Measurements from ENCODE around the gene BAHCC1.
A peak's percentile ranks its signal among the peaks of the same experiment; 100 is the strongest.
"Not testable (repeated sequence)": the region's sequence is repeated elsewhere in the genome, so short reads cannot be mapped to it uniquely, and the experiment has no call there.

Gene BAHCC1

GRCh38 chr17:81414756-81415516 is 19.7 kb downstream of the BAHCC1 start:
- no peak for DNase-seq

- DNase-seq = no peak
Observed at GRCh38 chr17:81415681-81416080, 20.4 kb downstream of the BAHCC1 start.

GRCh38 chr17:81416612-81417011 is 21.4 kb downstream of the BAHCC1 start:
- no peak for DNase-seq

- DNase-seq = no peak
Observed at GRCh38 chr17:81417049-81417878, 22.0 kb downstream of the BAHCC1 start.

DNA sequence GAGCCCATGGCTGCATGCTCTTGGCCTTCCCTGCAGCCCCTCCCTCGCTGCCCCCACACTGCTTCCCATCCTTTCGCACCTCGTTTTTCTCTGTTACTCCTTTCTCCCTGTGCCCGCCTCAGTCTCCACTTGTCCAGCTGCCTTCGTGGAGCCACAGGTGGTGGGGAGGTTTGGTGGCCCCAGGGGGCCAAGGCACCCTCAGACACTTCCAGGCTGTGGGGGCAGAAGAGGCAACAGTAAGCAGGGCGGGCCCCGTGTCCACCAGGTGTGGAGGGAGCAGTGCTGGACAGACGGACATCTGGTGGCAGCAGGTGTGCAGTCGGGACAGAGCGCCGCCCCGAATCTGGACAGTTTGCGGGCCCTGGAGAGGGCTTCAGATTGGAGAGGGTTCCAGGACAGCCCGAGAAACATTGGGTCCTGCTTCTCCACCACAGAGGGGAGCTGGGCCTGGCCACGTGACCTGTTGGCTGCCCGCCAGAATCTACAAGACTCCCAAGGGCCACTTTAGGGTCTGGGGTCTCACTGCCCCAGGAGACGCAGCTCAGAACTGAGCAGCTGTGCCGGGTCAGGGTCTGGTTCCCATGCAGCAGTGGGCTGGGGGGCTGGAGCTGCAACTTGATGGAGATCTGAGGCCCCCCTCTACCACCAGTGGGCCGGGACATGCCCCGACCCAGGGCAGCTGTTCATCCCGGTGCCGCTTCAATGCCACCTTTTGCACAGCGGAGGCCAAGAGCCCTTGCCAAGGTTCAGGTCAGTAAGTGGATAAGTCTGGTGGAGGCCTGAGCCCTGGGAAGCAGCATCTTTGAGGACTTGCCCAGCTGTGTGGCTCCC is 22.8 kb downstream of the BAHCC1 start:
- no peak for DNase-seq

GRCh38 chr17:81418710-81419318 is 23.6 kb downstream of the BAHCC1 start:
- DNase-seq = no peak

DNA sequence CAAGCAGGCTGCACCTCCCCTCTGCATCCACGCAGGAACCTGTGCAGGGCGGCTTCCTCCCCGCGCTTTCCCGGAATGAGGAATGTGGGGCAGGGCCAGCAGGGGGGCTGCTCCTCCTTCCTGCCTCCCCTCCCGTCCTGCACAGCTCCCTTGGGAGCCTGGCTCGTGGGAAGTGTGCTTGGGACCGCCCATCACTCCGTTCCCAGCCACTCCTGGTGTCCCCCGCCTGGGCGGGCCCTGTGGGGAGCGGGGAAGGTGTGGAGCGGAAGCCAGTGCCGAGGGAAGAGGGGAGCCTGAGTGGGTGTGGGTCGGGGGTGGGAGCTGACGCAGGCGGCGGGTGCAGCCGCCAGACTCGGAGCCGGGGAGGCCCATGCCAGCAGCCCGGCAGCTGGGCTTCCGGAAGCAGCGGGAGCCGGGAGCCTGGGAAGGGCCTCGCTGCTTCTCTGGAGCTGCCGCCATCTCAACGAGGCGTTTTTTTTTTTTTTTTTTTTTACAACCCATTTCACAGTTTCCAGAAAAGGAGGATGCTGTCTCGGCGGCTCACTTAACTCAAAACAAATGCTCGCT is 24.1 kb downstream of the BAHCC1 start:
- peak; percentile 91 for DNase-seq

DNA sequence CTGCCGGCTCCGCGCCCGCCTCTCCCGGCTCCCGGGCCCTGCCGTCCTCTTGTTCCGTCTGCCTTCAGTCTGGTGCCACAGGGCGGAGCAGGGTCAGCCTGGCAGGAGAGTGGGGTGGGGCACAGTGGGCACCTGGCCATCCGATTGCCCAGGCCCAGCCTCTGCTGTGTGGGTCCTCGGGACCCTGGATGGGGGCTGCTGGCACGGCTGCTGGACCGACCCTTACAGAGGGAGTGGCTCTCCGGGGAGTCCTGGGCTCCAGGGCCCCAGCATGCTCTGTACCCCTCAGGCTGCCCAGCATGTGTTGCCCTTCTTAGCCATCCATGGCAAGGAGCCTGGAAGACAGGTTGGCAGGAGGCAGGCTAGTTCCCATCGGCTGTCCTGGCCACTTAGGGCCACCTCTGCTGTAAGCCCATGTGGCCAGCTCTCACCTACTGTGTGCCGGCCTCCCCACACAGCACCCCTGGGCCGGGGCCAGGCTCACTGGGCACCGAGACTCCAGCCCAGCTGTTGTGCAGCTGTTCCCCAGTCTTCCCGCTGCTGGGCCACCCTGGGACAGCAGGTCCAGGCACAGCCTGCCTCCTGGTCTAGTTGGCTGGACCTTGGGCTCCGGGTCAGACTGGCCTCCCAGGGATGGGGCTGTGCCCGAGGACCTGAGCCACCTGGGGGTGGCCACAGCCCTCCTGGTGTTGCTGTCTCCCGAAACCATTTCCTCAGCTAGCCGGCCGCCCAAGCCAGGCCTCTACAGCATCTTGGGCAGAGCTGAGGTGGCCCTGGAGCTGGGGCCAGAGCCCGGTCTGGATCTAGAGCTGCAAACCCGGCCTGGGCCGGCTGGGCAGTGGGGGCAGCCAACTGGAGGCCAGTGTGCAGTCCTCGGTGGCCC is 24.9 kb downstream of the BAHCC1 start:
- DNase-seq = peak; percentile 73

DNA sequence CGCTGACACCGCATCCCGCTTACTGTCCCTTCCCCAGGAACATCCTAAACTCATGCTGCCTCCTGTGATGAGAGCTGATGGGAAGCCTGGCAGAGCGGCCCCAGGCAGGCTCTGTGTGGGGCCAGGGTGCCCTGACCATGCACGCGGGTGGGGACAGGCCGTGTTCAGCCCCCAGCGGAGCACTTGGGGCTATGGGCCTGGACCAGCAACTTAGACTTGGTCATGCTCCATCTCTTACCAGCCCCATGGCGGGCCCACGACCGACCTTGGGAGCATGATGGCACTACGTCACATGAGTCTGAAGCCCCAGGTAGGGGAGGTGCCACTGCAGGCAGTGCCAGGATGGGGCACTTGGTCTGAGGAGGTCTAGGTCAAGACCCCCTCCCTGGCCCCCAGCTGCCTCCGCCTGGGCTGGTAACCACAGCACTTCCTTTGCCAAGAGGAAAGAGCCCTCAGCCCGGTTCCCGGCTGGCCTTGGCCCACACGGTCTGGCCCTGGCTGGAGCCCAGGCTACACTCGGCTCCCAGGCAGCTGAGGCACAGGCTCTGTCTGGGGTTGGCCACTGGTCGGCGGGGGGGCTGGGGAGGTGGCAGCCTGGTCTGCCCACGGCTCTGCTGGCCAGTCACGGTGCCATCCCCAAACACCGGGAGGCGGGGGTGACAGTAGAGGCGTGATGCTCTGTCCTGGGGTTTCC is 25.7 kb downstream of the BAHCC1 start:
- DNase-seq = peak; percentile 79

GRCh38 chr17:81422776-81423697 is 27.8 kb downstream of the BAHCC1 start:
- DNase-seq = peak; percentile 84

- no peak for DNase-seq
Observed at GRCh38 chr17:81423698-81424071, 28.4 kb downstream of the BAHCC1 start.

GRCh38 chr17:81424151-81425017 is 29.1 kb downstream of the BAHCC1 start:
- DNase-seq = no peak

GRCh38 chr17:81425041-81425440 is 29.8 kb downstream of the BAHCC1 start:
- DNase-seq = not testable (repeated sequence)

- not testable (repeated sequence) for DNase-seq
Observed at GRCh38 chr17:81425716-81426392, 30.6 kb downstream of the BAHCC1 start.

DNA sequence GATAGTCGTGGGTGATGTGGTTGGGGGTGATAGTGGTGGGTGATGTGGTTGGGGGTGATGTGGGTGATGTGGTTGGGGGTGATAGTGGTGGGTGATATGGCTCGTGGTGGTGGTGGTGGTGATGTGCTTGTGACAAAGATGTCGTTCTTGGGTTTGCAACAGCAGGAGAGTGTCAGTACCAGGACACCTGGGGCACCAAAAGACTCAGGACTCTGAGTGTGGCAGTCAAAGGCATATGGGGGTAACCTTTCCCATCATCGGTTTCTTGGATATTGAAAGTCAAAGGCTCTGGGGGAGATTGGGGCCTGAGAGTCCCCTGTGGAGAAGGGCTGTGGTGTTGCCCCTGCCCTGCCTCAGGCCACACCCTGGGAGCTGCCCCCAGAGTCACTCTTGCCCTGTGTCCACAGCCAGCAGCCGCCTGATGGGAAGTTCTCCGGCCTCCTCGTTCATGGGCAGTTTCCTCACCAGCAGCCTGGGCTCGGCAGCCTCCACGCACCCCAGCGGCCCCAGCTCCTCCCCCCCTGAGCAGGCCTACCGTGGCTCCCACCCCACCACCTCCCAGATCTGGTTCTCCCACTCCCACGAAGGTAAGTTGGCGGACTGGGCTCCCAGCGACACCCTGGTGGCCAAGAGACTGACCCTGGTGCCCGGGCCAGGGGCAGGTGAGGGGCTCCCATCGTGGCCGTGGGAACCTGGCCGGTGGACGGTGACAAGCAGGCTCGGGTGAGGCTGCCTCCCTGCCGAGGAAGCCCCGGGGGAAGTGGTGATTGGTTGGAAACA is 31.3 kb downstream of the BAHCC1 start:
- DNase-seq = no peak

GRCh38 chr17:81427173-81428120 is 32.2 kb downstream of the BAHCC1 start:
- DNase-seq = no peak

Data from right forelimb (tissue), 1 donor.